ENCODE data around the gene AIFM3. TPM values are rescaled to one million over a fixed set of nuclear protein-coding genes. Genes with fewer than 3 reads are reported as not detected.

The AIFM3 gene
- total and polyA plus RNA-seq, 4 donors, result 0.38 to 1.1 (median 0.63) TPM

- H3K9me3 ChIP-seq (ENCODE audit: control insufficient read depth in 4 of 4, low read length in 3 of 4), result no peaks in the 10 kb centered on the region
- H3K4me1 ChIP-seq (ENCODE audit: control insufficient read depth in 4 of 4, insufficient read depth in 4 of 4, low read length in 3 of 4), result peaks cover 0 to 7% (median 3%) of the 10 kb centered on the region in 4 donors
- H3K4me3 ChIP-seq (ENCODE audit: low read depth in 1 of 3, low read length in 3 of 3), result no peak overlapping the region
- no peaks in the 10 kb centered on the region for H3K27me3 ChIP-seq (ENCODE audit: control insufficient read depth in 4 of 4, insufficient read depth in 4 of 4, low read length in 3 of 4)
- H3K27ac ChIP-seq (ENCODE audit: low read depth in 1 of 2, low read length in 2 of 2), result no peak overlapping the region
- 87% methylated on average over 13 of the region's 13 CpGs for whole genome bisulfite sequencing
- DNase-seq (ENCODE audit: low spot score), result no peak
- no peaks in the 10 kb centered on the region for H3K36me3 ChIP-seq (ENCODE audit: control insufficient read depth in 4 of 4, insufficient read depth in 3 of 4, low read depth in 1 of 4, low read length in 3 of 4)
- H3K9ac ChIP-seq (ENCODE audit: low read depth in 1 of 2, low read length in 2 of 2), result no peak overlapping the region
- no peak for TF ChIP-seq FOXA1 (IDR thresholded peaks at IDR 0.05)
- no peak for TF ChIP-seq RXRA (IDR thresholded peaks at IDR 0.05)
Observed at GRCh38 chr22:21016644-21017420, 49.8 kb downstream of the AIFM3 start.

DNA sequence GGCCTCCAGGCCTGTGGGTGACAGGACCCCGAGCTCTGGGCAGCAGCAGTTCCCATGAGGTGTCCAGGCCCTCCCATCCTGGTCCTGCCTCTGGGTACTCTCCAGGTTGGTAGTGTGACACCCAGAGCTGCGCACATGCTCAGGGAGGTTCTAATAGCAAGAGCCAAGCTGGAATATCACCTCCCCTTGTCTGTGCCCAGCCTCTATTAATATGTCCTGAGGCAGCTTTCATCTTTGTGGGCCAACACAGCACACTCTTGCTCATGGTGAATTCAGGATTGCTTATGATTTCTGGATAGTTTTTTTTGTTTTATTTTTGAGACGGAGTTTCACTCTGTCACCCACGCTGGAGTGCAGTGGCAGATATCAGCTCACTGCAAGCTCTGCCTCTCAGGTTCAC is 51.3 kb downstream of the AIFM3 start:
- no peaks in the 10 kb centered on the region for H3K9me3 ChIP-seq (ENCODE audit: control insufficient read depth in 4 of 4, low read length in 3 of 4)
- H3K4me1 ChIP-seq (ENCODE audit: control insufficient read depth in 4 of 4, insufficient read depth in 4 of 4, low read length in 3 of 4), result peaks cover 0 to 7% (median 3%) of the 10 kb centered on the region in 4 donors
- no peaks in the 10 kb centered on the region for H3K27me3 ChIP-seq (ENCODE audit: control insufficient read depth in 4 of 4, insufficient read depth in 4 of 4, low read length in 3 of 4)
- H3K36me3 ChIP-seq (ENCODE audit: control insufficient read depth in 4 of 4, insufficient read depth in 3 of 4, low read depth in 1 of 4, low read length in 3 of 4), result no peaks in the 10 kb centered on the region
- no peak overlapping the region for H3K27ac ChIP-seq (ENCODE audit: low read depth in 1 of 2, low read length in 2 of 2)
- H3K4me3 ChIP-seq (ENCODE audit: low read depth in 1 of 3, low read length in 3 of 3), result no peak overlapping the region
- no peak overlapping the region for H3K9ac ChIP-seq (ENCODE audit: low read depth in 1 of 2, low read length in 2 of 2)
- 93% methylated on average over 4 of the region's 4 CpGs for WGBS
- TF ChIP-seq YY1 (IDR thresholded peaks at IDR 0.05) (no peak), SP1 (IDR thresholded peaks at IDR 0.05) (no peak), REST (IDR thresholded peaks at IDR 0.05) (no peak)
- no peak for DNase-seq (ENCODE audit: low spot score)

- no peaks in the 10 kb centered on the region for H3K27me3 ChIP-seq (ENCODE audit: control insufficient read depth in 4 of 4, insufficient read depth in 4 of 4, low read length in 3 of 4)
- 68% methylated on average over 7 of the region's 7 CpGs for WGBS
- no peak for DNase-seq (ENCODE audit: low spot score)
Observed at GRCh38 chr22:21020802-21021429, 53.9 kb downstream of the AIFM3 start.

More at GRCh38 chr22:21020802-21021429, 53.9 kb downstream of the AIFM3 start:
- Histone ChIP-seq H3K27ac (ENCODE audit: low read depth in 1 of 2, low read length in 2 of 2) (no peak overlapping the region), H3K9me3 (ENCODE audit: control insufficient read depth in 4 of 4, low read length in 3 of 4) (no peaks in the 10 kb centered on the region), H3K4me1 (ENCODE audit: control insufficient read depth in 4 of 4, insufficient read depth in 4 of 4, low read length in 3 of 4) (no peaks in the 10 kb centered on the region), H3K9ac (ENCODE audit: low read depth in 1 of 2, low read length in 2 of 2) (no peak overlapping the region), H3K36me3 (ENCODE audit: control insufficient read depth in 4 of 4, insufficient read depth in 3 of 4, low read depth in 1 of 4, low read length in 3 of 4) (no peaks in the 10 kb centered on the region), H3K4me3 (ENCODE audit: low read depth in 1 of 3, low read length in 3 of 3) (no peak overlapping the region)
- TF ChIP-seq, protein P1, sequence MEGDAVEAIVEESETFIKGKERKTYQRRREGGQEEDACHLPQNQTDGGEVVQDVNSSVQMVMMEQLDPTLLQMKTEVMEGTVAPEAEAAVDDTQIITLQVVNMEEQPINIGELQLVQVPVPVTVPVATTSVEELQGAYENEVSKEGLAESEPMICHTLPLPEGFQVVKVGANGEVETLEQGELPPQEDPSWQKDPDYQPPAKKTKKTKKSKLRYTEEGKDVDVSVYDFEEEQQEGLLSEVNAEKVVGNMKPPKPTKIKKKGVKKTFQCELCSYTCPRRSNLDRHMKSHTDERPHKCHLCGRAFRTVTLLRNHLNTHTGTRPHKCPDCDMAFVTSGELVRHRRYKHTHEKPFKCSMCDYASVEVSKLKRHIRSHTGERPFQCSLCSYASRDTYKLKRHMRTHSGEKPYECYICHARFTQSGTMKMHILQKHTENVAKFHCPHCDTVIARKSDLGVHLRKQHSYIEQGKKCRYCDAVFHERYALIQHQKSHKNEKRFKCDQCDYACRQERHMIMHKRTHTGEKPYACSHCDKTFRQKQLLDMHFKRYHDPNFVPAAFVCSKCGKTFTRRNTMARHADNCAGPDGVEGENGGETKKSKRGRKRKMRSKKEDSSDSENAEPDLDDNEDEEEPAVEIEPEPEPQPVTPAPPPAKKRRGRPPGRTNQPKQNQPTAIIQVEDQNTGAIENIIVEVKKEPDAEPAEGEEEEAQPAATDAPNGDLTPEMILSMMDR (IDR thresholded peaks at IDR 0.05; ENCODE audit: low read depth, low read length, missing input control), result peak; percentile 7
- TF ChIP-seq TAF1 (conservative IDR thresholded peaks at IDR 0.05), result no peak
- TF ChIP-seq HNF4A (conservative IDR thresholded peaks at IDR 0.05), result no peak
- TF ChIP-seq FOXA2 (IDR thresholded peaks at IDR 0.05), result no peak

All from liver (tissue), 9 donors.